NCI-H1092 (cell line): ENCODE data around the gene PDE1C.

Experiments
- DNase-seq: peaks from one replicate; lab custom pipeline; 2025; lab: John Stamatoyannopoulos, UW

The PDE1C gene

GRCh38 chr7:31939076-31939475, 131.1 kb downstream of the PDE1C start:
- DNase-seq, result no peak

- DNase-seq, result no peak
Observed at GRCh38 chr7:31938650-31939049, 131.6 kb downstream of the PDE1C start.

GRCh38 chr7:31937982-31938381, 132.2 kb downstream of the PDE1C start:
- DNase-seq, result no peak

- no peak for DNase-seq
Observed at GRCh38 chr7:31935124-31936054, 134.8 kb downstream of the PDE1C start.

GRCh38 chr7:31934551-31934950, 135.7 kb downstream of the PDE1C start:
- no peak for DNase-seq

GRCh38 chr7:31933481-31933880, 136.7 kb downstream of the PDE1C start:
- DNase-seq, result no peak

GRCh38 chr7:31926991-31927584, 143.1 kb downstream of the PDE1C start:
- no peak for DNase-seq

GRCh38 chr7:31925753-31926454, 144.3 kb downstream of the PDE1C start:
- no peak for DNase-seq

GRCh38 chr7:31924251-31924650, 146.0 kb downstream of the PDE1C start:
- DNase-seq, result no peak

GRCh38 chr7:31922848-31923247, 147.4 kb downstream of the PDE1C start:
- DNase-seq, result no peak

- DNase-seq, result no peak
Observed at GRCh38 chr7:31921047-31921446, 149.2 kb downstream of the PDE1C start.

GRCh38 chr7:31919678-31920369, 150.4 kb downstream of the PDE1C start:
- no peak for DNase-seq

- DNase-seq, result no peak
Observed at GRCh38 chr7:31918706-31919393, 151.4 kb downstream of the PDE1C start.

- DNase-seq, result no peak
Observed at GRCh38 chr7:31917256-31917655, 153.0 kb downstream of the PDE1C start.

- DNase-seq, result no peak
Observed at GRCh38 chr7:31910191-31910590, 160.0 kb downstream of the PDE1C start.

GRCh38 chr7:31906479-31907171, 163.6 kb downstream of the PDE1C start:
- peak; percentile 17 for DNase-seq

- no peak for DNase-seq
Observed at GRCh38 chr7:31903962-31904361, 166.2 kb downstream of the PDE1C start.

- no peak for DNase-seq
Observed at GRCh38 chr7:31899356-31899927, 170.8 kb downstream of the PDE1C start.

GRCh38 chr7:31896925-31897324, 173.3 kb downstream of the PDE1C start:
- DNase-seq, result no peak

GRCh38 chr7:31894308-31894707, 175.9 kb downstream of the PDE1C start:
- no peak for DNase-seq

- DNase-seq, result no peak
Observed at GRCh38 chr7:31893365-31893764, 176.8 kb downstream of the PDE1C start.
